Skeletal muscle tissue (tissue), 4 donors: ENCODE measurements around the gene BCORL1. TPM values are rescaled to one million over a fixed set of nuclear protein-coding genes. Genes with fewer than 3 reads are reported as not detected.

Source experiments
- H3K27ac ChIP-seq: one replicate; pipeline ENCODE4 v1.7.0; 2013; ENCODE audit warnings: mild to moderate bottlenecking, low read depth, low read length, inconsistent platforms
- H3K27me3 ChIP-seq, 3 donors: one replicate each; pipeline ENCODE4 v1.7.0; 2013; ENCODE audit warnings: low read length in 3 of 3; ENCODE audit not compliant: control insufficient read depth in 3 of 3, insufficient read depth in 3 of 3
- H3K36me3 ChIP-seq, 3 donors: one replicate each; pipeline ENCODE4 v1.7.0; 2013; ENCODE audit warnings: low read length in 3 of 3; ENCODE audit not compliant: control insufficient read depth in 3 of 3, insufficient read depth in 3 of 3
- H3K4me1 ChIP-seq, 3 donors: one replicate each; pipeline ENCODE4 v1.7.0; 2013; ENCODE audit warnings: low read length in 3 of 3, mild to moderate bottlenecking in 3 of 3; ENCODE audit not compliant: control insufficient read depth in 3 of 3, insufficient read depth in 3 of 3
- H3K4me3 ChIP-seq, 3 donors: one replicate each; pipeline ENCODE4 v1.7.0; 2013; ENCODE audit warnings: low read length in 3 of 3
- H3K9ac ChIP-seq, 3 donors: one replicate each; pipeline ENCODE4 v1.7.0; 2013; ENCODE audit warnings: low read length in 3 of 3, mild to moderate bottlenecking in 3 of 3, moderate library complexity in 2 of 3, low read depth in 1 of 3
- H3K9me3 ChIP-seq, 3 donors: one replicate each; pipeline ENCODE4 v1.7.0; 2013; ENCODE audit warnings: low read length in 3 of 3; ENCODE audit not compliant: control insufficient read depth in 3 of 3
- total RNA-seq: library from RNA; depleted of rRNA; stranded (reverse); fragments of >200 nt; gene quantifications from one replicate; pipeline ENCODE4 v1.2.3, GENCODE V29; 2014
- donor health status: Osteomylitis.

Gene BCORL1
- total RNA-seq, 1 donor from 2014 or later = 5.2 TPM

- no peak overlapping the region for H3K27ac ChIP-seq
- H3K9me3 ChIP-seq = no peaks in the 10 kb centered on the region
- H3K4me1 ChIP-seq = no peaks in the 10 kb centered on the region
- H3K4me3 ChIP-seq = no peak overlapping the region
- H3K9ac ChIP-seq = no peak overlapping the region
- no peaks in the 10 kb centered on the region for H3K27me3 ChIP-seq
- no peaks in the 10 kb centered on the region for H3K36me3 ChIP-seq
These were observed 20.1 kb downstream of the BCORL1 start for GRCh38 chrX:130002541-130002940.

GRCh38 chrX:130005089-130005807 is 22.8 kb downstream of the BCORL1 start:
- Histone ChIP-seq H3K36me3 (peaks cover 0 to 2% (median 0%) of the 10 kb centered on the region in 3 donors), H3K4me3 (no peak overlapping the region), H3K9me3 (no peaks in the 10 kb centered on the region), H3K27me3 (no peaks in the 10 kb centered on the region), H3K4me1 (no peaks in the 10 kb centered on the region), H3K27ac (no peak overlapping the region), H3K9ac (no peak overlapping the region)

- Histone ChIP-seq H3K36me3 (peaks cover 0 to 6% (median 2%) of the 10 kb centered on the region in 3 donors), H3K9ac (no peak overlapping the region)
These were observed 27.3 kb downstream of the BCORL1 start for GRCh38 chrX:130009658-130010223.

GRCh38 chrX:130012683-130013082 is 30.2 kb downstream of the BCORL1 start:
- Histone ChIP-seq H3K27ac (no peak overlapping the region), H3K4me1 (no peaks in the 10 kb centered on the region), H3K27me3 (no peaks in the 10 kb centered on the region), H3K4me3 (no peak overlapping the region), H3K36me3 (peaks cover 0 to 12% (median 9%) of the 10 kb centered on the region in 3 donors), H3K9me3 (no peaks in the 10 kb centered on the region), H3K9ac (no peak overlapping the region)

More at GRCh38 chrX:130009658-130010223, 27.3 kb downstream of the BCORL1 start:
- H3K4me3 ChIP-seq = no peak overlapping the region
- no peaks in the 10 kb centered on the region for H3K27me3 ChIP-seq
- H3K9me3 ChIP-seq = no peaks in the 10 kb centered on the region
- H3K4me1 ChIP-seq = no peaks in the 10 kb centered on the region
- no peak overlapping the region for H3K27ac ChIP-seq

GRCh38 chrX:130013661-130014060 is 31.2 kb downstream of the BCORL1 start:
- Histone ChIP-seq H3K27ac (no peak overlapping the region), H3K9ac (no peak overlapping the region), H3K4me1 (no peaks in the 10 kb centered on the region), H3K4me3 (no peak overlapping the region), H3K9me3 (no peaks in the 10 kb centered on the region), H3K36me3 (peaks cover 0 to 12% (median 9%) of the 10 kb centered on the region in 3 donors), H3K27me3 (no peaks in the 10 kb centered on the region)

GRCh38 chrX:130014356-130014755 is 31.9 kb downstream of the BCORL1 start:
- Histone ChIP-seq H3K36me3 (peaks cover 0 to 12% (median 7%) of the 10 kb centered on the region in 3 donors), H3K4me3 (no peak overlapping the region), H3K27me3 (no peaks in the 10 kb centered on the region), H3K9ac (no peak overlapping the region), H3K27ac (no peak overlapping the region), H3K9me3 (no peaks in the 10 kb centered on the region), H3K4me1 (no peaks in the 10 kb centered on the region)

GRCh38 chrX:130014770-130015169 is 32.3 kb downstream of the BCORL1 start:
- no peaks in the 10 kb centered on the region for H3K4me1 ChIP-seq
- H3K4me3 ChIP-seq = no peak overlapping the region
- H3K9me3 ChIP-seq = no peaks in the 10 kb centered on the region
- H3K9ac ChIP-seq = no peak overlapping the region
- no peaks in the 10 kb centered on the region for H3K27me3 ChIP-seq
- H3K36me3 ChIP-seq = peaks cover 0 to 12% (median 7%) of the 10 kb centered on the region in 3 donors
- H3K27ac ChIP-seq = no peak overlapping the region

DNA sequence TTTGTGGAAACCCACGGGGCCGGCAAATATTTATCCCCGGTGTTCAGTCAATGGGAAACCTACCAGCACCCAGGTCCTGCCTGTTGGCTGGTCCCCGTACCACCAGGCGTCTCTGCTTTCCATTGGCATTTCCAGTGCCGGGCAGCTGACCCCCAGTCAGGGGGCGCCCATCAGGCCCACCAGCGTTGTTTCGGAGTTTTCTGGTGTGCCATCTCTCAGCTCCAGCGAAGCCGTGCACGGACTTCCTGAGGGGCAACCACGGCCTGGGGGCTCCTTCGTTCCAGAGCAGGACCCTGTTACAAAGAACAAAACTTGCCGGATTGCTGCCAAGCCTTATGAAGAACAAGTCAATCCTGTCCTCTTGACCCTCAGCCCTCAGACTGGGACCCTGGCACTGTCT is 32.7 kb downstream of the BCORL1 start:
- no peaks in the 10 kb centered on the region for H3K9me3 ChIP-seq
- H3K27ac ChIP-seq = no peak overlapping the region
- no peak overlapping the region for H3K4me3 ChIP-seq
- peaks cover 0 to 12% (median 7%) of the 10 kb centered on the region in 3 donors for H3K36me3 ChIP-seq
- H3K9ac ChIP-seq = no peak overlapping the region
- H3K27me3 ChIP-seq = no peaks in the 10 kb centered on the region
- H3K4me1 ChIP-seq = no peaks in the 10 kb centered on the region

GRCh38 chrX:130018143-130018542 is 35.7 kb downstream of the BCORL1 start:
- Histone ChIP-seq H3K36me3 (peaks cover 4 to 16% (median 7%) of the 10 kb centered on the region in 3 donors), H3K4me1 (no peaks in the 10 kb centered on the region), H3K9me3 (no peaks in the 10 kb centered on the region), H3K27ac (no peak overlapping the region), H3K4me3 (no peak overlapping the region), H3K9ac (no peak overlapping the region), H3K27me3 (peaks cover 0 to 2% (median 0%) of the 10 kb centered on the region in 3 donors)

DNA sequence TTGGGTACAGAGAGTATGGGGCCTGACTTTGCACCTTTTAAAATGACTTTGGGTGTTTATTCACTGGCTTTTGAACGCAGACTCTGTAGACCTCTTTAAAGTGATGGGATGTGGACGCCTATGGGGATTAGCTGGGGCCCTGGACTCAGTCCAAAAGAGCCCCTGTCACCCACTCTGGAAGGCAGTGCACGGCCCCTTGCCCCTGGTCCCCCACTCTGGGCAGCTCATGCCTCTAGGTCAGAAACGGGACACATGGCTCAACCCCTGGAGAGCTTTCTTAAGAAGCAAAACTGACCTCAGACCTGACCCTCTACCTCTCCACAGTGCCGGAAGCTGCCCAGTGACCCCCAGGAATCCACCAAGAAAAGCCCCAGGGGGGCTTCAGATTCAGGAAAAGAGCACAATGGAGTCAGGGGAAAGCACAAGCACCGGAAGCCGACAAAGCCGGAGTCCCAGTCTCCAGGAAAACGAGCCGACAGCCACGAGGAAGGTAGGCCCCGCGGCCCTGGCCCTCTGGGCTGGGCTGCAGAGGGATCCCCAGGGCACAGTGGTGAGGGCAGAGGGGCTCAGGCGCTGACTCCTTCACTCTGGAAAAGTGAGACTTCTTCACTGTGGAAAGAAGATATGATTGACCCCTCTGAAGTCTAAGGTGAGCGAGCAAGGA is 38.4 kb downstream of the BCORL1 start:
- Histone ChIP-seq H3K27ac (no peak overlapping the region), H3K36me3 (peaks cover 4 to 14% (median 9%) of the 10 kb centered on the region in 3 donors), H3K27me3 (peaks cover 0 to 2% (median 0%) of the 10 kb centered on the region in 3 donors)

More for the DNA sequence above, 38.4 kb downstream of the BCORL1 start:
- no peak overlapping the region for H3K9ac ChIP-seq
- H3K4me3 ChIP-seq = no peak overlapping the region
- H3K9me3 ChIP-seq = no peaks in the 10 kb centered on the region
- H3K4me1 ChIP-seq = peaks cover 0 to 5% (median 4%) of the 10 kb centered on the region in 3 donors
